ENCODE measurements around the gene SEMA3C. TPM values are rescaled to one million over a fixed set of nuclear protein-coding genes. Genes with fewer than 3 reads are reported as not detected.

Gene SEMA3C
- total RNA-seq, 2 experiments from 2014 or later, result not detected

DNA sequence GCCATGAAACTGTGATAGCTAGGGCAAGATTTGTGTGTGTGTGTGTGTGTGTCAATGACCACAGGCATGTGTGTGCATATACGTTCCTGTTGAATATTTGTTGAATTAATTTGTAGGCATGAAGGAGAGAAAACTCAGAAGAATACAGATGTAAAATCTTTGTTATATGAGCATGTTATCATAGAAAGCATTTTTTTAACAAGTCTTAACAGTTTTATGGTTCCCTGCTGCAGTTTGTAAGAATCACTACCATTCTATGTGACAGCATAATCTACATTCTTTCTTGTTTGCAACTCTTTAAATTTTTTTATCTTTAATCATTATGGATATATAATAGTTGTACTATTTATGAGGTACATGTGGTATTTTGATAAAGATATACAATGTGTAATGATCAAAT, 150.1 kb downstream of the SEMA3C start:
- Mint-ChIP-seq H3K36me3 (no peaks in the 10 kb centered on the region), H3K9me3 (peaks cover 6% of the 10 kb centered on the region)
- intact Hi-C loops (cut with micrococcal nuclease), result no loop called here

DNA sequence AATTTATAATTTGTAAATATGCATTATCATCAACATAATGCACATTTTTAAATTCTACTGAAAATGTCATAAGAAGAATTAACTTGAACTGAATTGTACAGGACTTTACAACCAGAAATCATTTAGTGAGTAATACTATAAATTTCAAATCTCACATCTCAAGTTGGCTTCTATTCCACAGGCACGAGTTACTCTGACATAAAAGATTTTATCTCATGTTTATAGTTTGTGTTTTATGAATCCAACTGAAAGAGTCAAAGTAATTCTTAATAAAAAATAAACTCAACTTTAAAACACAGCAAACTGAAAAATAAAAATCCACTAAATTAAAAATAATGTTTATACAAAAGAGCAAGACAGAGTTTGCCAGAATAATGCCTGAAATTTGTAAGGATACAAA, 151.2 kb downstream of the SEMA3C start:
- no peak for DNase-seq
- Mint-ChIP-seq H3K4me3 (no peak overlapping the region), H3K27me3 (no peaks in the 10 kb centered on the region), H3K27ac (no peak overlapping the region), H3K9me3 (peaks cover 2% of the 10 kb centered on the region), H3K4me1 (ENCODE audit: low read depth) (no peaks in the 10 kb centered on the region), H3K36me3 (no peaks in the 10 kb centered on the region)
- intact Hi-C loops (cut with micrococcal nuclease), result no loop called here
- CTCF ChIA-PET, result no interaction called here
- POLR2A ChIA-PET, result no interaction called here

More for the DNA sequence above, 150.1 kb downstream of the SEMA3C start:
- POLR2A ChIA-PET, result no interaction called here
- no peaks in the 10 kb centered on the region for H3K4me1 Mint-ChIP-seq (ENCODE audit: low read depth)
- no peak overlapping the region for H3K27ac Mint-ChIP-seq
- no peaks in the 10 kb centered on the region for H3K27me3 Mint-ChIP-seq
- CTCF ChIA-PET, result no interaction called here
- DNase-seq, result no peak
- no peak overlapping the region for H3K4me3 Mint-ChIP-seq

DNA sequence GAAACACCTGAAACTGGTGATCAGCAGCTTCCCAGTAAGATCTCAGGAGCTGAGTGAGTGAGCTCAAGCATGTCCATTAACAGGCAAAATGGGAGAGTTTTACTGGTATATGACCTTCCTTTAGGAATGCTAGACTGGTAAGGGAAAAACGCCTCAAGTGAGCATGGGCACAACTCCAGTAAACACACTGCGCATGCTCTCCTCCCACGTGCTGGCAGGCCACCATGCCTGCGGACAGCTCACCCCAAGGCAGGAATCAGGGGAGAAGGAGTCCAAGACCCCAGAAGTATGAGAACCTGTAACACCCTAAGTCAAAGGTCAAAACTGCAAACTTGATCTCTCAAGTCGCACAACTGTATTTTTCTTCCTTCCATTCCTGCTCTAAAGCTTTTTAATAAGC, 152.1 kb downstream of the SEMA3C start:
- Mint-ChIP-seq H3K27me3 (no peaks in the 10 kb centered on the region), H3K36me3 (no peaks in the 10 kb centered on the region), H3K4me1 (ENCODE audit: low read depth) (no peaks in the 10 kb centered on the region), H3K9me3 (peaks cover 2% of the 10 kb centered on the region), H3K4me3 (no peak overlapping the region), H3K27ac (no peak overlapping the region)
- intact Hi-C loops (cut with micrococcal nuclease), result no loop called here
- ChIA-PET POLR2A (no interaction called here), CTCF (no interaction called here)
- no peak for DNase-seq

DNA sequence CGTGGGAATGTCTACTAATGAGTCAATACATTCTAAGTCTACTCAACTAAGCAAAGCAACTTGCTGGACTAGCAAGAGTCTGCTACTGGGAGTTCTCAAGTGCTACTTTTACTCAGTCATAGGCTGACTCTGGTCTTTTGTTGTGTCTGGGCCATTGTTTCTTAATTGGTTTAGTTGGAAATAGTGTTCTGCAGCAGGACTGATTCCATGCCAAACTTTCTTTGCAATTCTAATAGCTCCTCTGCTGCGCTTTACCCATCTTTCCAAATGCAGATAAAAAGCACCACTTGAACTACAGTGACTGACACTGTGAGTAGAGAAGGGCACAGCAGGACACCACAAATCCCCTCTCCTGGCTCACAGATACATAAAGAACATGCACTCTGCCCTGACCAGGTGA, 154.7 kb downstream of the SEMA3C start:
- CTCF ChIA-PET, result interaction anchor here (0.6 kb wide), 1 partner anchor 160 kb away, joined by 6 read pairs; no protein-coding TSS in a partner anchor
- POLR2A ChIA-PET, result no interaction called here

DNA sequence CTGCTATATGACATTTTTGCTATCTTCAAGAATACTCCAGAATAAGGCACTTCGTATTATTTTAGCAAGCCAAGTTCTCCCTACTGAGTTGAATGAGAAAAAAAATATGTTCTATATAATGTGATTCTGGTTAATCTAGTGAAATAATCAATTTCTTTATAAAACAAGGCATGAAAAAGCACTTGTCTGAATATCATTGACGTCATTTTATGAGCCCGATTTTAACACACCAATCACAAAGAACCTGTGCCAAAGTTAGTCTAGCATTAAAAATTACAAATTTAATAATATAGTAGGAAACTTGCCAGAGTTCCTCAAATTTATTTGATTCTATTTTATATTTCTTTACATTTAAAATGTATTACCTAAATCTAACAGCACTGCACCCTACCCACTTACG, 155.1 kb downstream of the SEMA3C start:
- Mint-ChIP-seq H3K4me3 (no peak overlapping the region), H3K27ac (no peak overlapping the region), H3K4me1 (ENCODE audit: low read depth) (no peaks in the 10 kb centered on the region), H3K36me3 (no peaks in the 10 kb centered on the region), H3K9me3 (no peaks in the 10 kb centered on the region), H3K27me3 (no peaks in the 10 kb centered on the region)
- DNase-seq, result no peak
- POLR2A ChIA-PET, result no interaction called here
- intact Hi-C loops (cut with micrococcal nuclease), result no loop called here
- CTCF ChIA-PET, result interaction anchor here (0.6 kb wide), 1 partner anchor 159 kb away, joined by 6 read pairs; no protein-coding TSS in a partner anchor

More for the DNA sequence above, 154.7 kb downstream of the SEMA3C start:
- Mint-ChIP-seq H3K27ac (no peak overlapping the region), H3K36me3 (no peaks in the 10 kb centered on the region), H3K4me1 (ENCODE audit: low read depth) (no peaks in the 10 kb centered on the region), H3K9me3 (no peaks in the 10 kb centered on the region), H3K4me3 (no peak overlapping the region), H3K27me3 (no peaks in the 10 kb centered on the region)
- intact Hi-C loops (cut with micrococcal nuclease), result no loop called here
- DNase-seq, result no peak

DNA sequence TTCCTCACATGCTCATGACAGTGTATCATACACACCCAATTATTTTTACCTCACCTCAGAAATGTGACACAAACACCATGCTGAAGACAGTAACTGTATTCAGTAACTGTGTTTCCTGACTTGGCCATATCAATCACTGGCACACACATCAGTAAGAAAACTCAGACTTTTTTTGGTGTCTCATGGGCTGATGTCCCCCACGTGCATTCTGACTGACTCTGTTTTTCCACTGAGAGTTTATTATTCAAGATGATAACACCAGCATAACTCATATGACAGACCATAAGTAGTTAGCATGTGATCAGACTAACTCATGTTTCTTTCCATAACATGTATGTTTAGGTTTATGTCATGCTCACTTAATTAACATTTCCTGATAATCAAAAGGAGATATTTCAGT, 155.6 kb downstream of the SEMA3C start:
- no peaks in the 10 kb centered on the region for H3K27me3 Mint-ChIP-seq
- no peak overlapping the region for H3K4me3 Mint-ChIP-seq
- CTCF ChIA-PET, result no interaction called here
- no peak overlapping the region for H3K27ac Mint-ChIP-seq
- POLR2A ChIA-PET, result no interaction called here
- intact Hi-C loops (cut with micrococcal nuclease), result no loop called here
- no peak for DNase-seq
- H3K4me1 Mint-ChIP-seq (ENCODE audit: low read depth), result no peaks in the 10 kb centered on the region
- no peaks in the 10 kb centered on the region for H3K36me3 Mint-ChIP-seq
- H3K9me3 Mint-ChIP-seq, result no peaks in the 10 kb centered on the region

DNA sequence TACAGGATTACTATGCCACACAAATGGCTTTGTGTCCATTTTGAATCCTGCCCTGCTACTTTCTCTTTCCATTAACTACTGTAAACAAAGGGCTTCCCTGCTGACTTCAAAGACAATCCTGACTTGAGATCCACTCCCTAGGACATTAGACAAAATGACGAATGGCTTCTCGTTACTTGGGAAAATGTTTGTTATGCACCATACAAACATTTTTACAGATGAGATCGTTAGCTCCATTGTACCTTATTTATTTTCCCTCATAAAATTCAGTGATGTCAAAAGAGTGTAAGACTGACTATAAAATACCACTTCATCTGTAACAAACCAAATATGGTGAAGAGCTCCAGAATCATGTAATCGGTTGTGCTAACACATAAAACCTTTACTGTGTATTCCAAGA, 158.6 kb downstream of the SEMA3C start:
- ChIA-PET CTCF (no interaction called here), POLR2A (no interaction called here)
- H3K36me3 Mint-ChIP-seq, result no peaks in the 10 kb centered on the region
- no peak overlapping the region for H3K27ac Mint-ChIP-seq
- no peak overlapping the region for H3K4me3 Mint-ChIP-seq
- no peaks in the 10 kb centered on the region for H3K27me3 Mint-ChIP-seq
- peaks cover 2% of the 10 kb centered on the region for H3K9me3 Mint-ChIP-seq
- H3K4me1 Mint-ChIP-seq (ENCODE audit: low read depth), result no peaks in the 10 kb centered on the region
- no peak for DNase-seq
- intact Hi-C loops (cut with micrococcal nuclease), result no loop called here

DNA sequence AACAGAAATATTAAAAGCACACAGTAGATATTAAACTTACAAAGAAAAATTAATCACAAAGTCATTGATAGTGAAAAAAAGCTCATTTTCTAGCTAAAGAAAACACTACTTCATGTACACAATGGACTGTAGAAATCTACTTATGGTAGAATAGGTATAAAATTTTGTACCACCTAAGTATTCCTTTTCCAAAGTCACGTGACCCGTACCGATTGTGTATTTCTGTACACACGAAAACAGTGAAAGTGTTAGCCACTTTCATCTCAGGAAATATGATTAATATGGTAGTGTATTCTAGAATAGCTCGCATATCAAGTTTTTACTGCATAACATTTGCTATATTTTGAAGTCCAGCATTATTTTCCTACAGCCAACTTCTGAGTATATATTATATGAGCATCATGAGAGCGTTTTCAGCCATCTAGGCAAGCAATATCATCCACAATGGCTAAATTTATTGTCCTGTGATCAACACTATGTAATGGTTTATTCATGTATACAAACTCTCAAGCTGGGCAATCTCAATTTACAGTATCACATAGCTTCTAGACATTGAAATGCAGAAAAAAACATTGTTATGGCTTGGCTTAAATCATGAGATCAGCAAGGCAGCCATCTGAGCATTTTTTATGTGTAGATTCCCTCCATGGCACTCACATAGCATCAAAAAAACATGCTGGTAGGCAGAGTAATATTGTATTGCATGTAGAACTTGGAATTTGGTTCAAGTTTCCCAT, 165.7 kb downstream of the SEMA3C start:
- H3K27ac Mint-ChIP-seq, result no peak overlapping the region
- no peak for DNase-seq
- CTCF ChIA-PET, result no interaction called here
- POLR2A ChIA-PET, result no interaction called here
- no peak overlapping the region for H3K4me3 Mint-ChIP-seq
- intact Hi-C loops (cut with micrococcal nuclease), result no loop called here
- no peaks in the 10 kb centered on the region for H3K4me1 Mint-ChIP-seq (ENCODE audit: low read depth)
- H3K9me3 Mint-ChIP-seq, result peaks cover 2% of the 10 kb centered on the region
- H3K27me3 Mint-ChIP-seq, result no peaks in the 10 kb centered on the region
- no peaks in the 10 kb centered on the region for H3K36me3 Mint-ChIP-seq

DNA sequence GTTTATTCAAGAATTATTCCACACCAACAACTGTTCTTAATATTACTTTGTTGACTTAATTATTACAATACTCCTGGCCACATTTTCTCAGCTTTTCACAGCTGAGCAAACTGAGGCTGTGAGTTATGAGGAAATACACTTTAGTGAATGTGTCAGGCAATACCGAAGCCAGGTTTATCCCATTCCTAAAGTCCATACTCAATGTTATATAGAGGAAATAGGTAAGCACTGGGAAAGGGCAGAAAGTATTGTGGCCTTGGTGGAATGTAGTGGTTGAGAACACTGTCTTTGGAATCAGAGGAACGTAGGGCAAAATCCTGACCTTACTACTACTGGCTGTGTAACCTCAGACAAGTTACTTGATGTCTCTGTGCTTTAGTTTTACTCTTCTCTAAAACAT, 169.6 kb downstream of the SEMA3C start:
- Mint-ChIP-seq H3K9me3 (peaks cover 4% of the 10 kb centered on the region), H3K27me3 (no peaks in the 10 kb centered on the region), H3K27ac (no peak overlapping the region), H3K36me3 (no peaks in the 10 kb centered on the region), H3K4me1 (ENCODE audit: low read depth) (no peaks in the 10 kb centered on the region), H3K4me3 (no peak overlapping the region)
- no peak for DNase-seq
- POLR2A ChIA-PET, result no interaction called here
- intact Hi-C loops (cut with micrococcal nuclease), result no loop called here
- CTCF ChIA-PET, result no interaction called here

DNA sequence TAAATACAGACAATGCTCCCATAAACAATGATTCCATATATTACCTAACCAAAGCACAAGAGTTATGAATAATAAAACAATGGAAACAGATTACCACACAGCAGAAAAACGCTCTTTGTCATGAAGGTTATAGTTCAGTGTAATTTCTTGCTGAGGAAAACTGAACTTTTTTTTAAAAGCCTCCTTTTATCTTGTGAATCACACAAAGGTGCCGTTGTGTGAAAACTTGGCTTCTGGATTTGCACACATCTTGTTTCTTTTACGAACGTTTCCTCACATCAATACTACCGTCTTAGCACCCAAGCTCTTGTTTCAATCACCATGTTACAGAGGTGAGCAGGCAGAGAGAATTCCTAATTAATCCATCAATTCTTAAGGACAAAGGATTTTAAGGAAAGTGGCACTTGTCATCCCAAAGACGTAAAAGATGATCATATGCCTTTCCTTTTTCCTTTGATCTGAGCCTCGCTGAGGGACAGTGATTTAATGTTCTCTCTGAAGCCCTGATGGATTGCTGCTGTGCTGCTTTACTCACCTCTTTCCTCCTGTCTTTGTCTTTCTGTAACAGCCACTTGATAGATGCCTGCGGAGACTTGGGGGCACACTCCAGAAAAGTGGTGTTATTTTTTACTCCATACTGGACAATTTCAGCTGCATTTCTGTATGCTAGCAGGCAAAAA, 170.3 kb downstream of the SEMA3C start:
- Mint-ChIP-seq H3K4me1 (ENCODE audit: low read depth) (no peaks in the 10 kb centered on the region), H3K9me3 (peaks cover 4% of the 10 kb centered on the region), H3K4me3 (no peak overlapping the region), H3K27me3 (no peaks in the 10 kb centered on the region), H3K36me3 (no peaks in the 10 kb centered on the region), H3K27ac (no peak overlapping the region)
- DNase-seq, result no peak
- intact Hi-C loops (cut with micrococcal nuclease), result no loop called here
- CTCF ChIA-PET, result no interaction called here
- POLR2A ChIA-PET, result no interaction called here

DNA sequence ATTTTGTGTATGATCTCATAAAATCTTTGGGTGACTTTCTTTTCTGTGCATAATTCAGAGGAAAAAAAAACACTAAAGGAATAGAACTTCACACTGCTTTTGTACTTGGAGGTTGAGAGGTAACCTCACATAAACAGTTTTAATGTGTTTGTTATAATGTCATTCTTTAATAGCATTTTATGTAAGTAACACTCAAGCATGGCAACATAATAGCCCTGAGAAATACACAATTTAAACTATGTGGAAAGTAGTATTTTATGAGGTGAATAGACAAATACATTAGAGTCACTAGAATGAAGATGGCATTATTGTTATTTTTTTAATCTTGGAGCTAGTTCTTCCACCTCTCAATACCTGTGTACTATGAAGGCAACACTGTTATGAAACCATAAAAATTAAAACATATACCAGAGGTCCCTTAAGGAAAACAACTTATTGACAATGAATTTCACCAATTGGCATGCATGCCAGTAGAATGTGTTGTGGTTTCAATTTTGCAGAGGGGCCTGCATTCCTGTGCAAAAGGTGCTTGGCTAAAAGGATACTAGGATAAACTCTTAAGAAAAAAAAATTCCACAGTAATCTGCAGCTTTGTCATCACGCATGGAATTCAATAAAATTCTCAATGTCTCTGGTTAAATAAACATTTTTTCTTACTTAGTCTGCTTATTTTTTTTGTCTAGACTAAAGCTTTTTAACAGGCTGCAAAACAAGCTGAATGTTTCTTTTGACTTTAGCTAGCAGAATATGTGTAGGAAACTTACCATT, 177.9 kb downstream of the SEMA3C start:
- POLR2A ChIA-PET, result no interaction called here

DNA sequence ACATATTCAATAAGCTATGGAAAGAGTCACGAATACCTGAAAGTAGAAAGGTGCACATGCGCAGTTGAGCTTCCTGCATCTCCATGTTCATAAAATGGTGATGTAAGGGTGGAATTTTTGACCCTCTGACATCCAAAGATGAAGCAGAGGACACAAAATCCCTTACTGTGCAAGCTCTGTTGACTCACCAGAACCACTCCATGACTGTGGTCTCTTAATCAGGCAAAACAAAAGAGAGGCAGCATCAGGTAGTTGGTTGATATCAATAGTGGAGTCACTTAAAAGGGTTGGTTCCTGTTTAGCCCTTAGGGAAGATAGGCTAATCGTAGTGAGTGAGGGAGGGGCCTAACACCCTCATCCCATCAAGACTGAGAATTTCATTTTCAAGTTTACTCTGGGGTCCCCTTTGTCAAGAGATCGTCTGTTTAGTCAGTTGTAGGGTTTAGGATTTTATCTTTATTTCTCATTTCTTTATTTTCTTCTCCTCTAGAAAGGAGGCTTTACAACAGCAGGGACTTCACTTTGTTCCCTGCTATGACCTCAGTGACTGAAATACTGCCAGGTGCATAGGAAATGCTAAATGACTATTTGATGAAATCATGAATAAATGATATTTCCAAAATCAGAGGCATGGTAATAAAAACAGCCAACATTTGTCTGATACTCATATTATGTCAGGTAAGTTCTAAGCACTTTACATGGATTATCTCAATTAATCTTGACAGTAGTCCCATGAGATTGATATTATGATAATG, 182.3 kb downstream of the SEMA3C start:
- Mint-ChIP-seq H3K4me3 (no peak overlapping the region), H3K9me3 (peaks cover 12% of the 10 kb centered on the region), H3K4me1 (ENCODE audit: low read depth) (no peaks in the 10 kb centered on the region), H3K27ac (no peak overlapping the region), H3K27me3 (no peaks in the 10 kb centered on the region), H3K36me3 (no peaks in the 10 kb centered on the region)
- DNase-seq, result no peak
- CTCF ChIA-PET, result no interaction called here
- intact Hi-C loops (cut with micrococcal nuclease), result no loop called here
- POLR2A ChIA-PET, result no interaction called here

More for the DNA sequence above, 177.9 kb downstream of the SEMA3C start:
- peaks cover 11% of the 10 kb centered on the region for H3K9me3 Mint-ChIP-seq
- no peak overlapping the region for H3K27ac Mint-ChIP-seq
- intact Hi-C loops (cut with micrococcal nuclease), result no loop called here
- no peaks in the 10 kb centered on the region for H3K27me3 Mint-ChIP-seq
- CTCF ChIA-PET, result no interaction called here
- H3K4me3 Mint-ChIP-seq, result no peak overlapping the region
- no peaks in the 10 kb centered on the region for H3K4me1 Mint-ChIP-seq (ENCODE audit: low read depth)
- DNase-seq, result no peak
- H3K36me3 Mint-ChIP-seq, result no peaks in the 10 kb centered on the region

Measured in activated CD4-positive, alpha-beta memory T cell treated with anti-CD3 and anti-CD28 coated beads for 36 hours (primary cell).